Colonic mucosa (tissue), 4 donors: ENCODE measurements around the gene CASQ2. TPM values are rescaled to one million over a fixed set of nuclear protein-coding genes. Genes with fewer than 3 reads are reported as not detected.

ENCODE experiments used
- DNase-seq: peaks from one replicate; pipeline ENCODE4 v3.0.0-alpha.2; 2020
- H3K27ac ChIP-seq: fragments of 200-600 bp; one replicate; pipeline ENCODE4 v1.8.0; 2021
- H3K27me3 ChIP-seq: fragments of 200-600 bp; one replicate; pipeline ENCODE4 v1.8.0; 2021
- H3K36me3 ChIP-seq: fragments of 200-600 bp; one replicate; pipeline ENCODE4 v1.8.0; 2021
- H3K4me1 ChIP-seq: fragments of 200-600 bp; one replicate; pipeline ENCODE4 v1.8.0; 2021; ENCODE audit warnings: mild to moderate bottlenecking
- H3K4me3 ChIP-seq: fragments of 200-600 bp; one replicate; pipeline ENCODE4 v1.8.0; 2021
- H3K9ac ChIP-seq, 2 donors: one replicate each; pipeline ENCODE4 v1.7.0; 2013; ENCODE audit warnings: control low read depth in 2 of 2, low read depth in 2 of 2, low read length in 2 of 2
- H3K9me3 ChIP-seq: fragments of 200-600 bp; one replicate; pipeline ENCODE4 v1.8.0; 2021
- intact Hi-C: fragments of 100-400 bp; cut with DNase I; formaldehyde crosslinking; loops from one replicate; pipeline ENCODE4 v1.14.1; 2022
- total RNA-seq, 2 donors: library from RNA; stranded (reverse); fragmentation: NEBNext Ultra II Directional in 1 of 2; extraction: Animal tissue kit (Norgen Biotek cat#: 25700) in 1 of 2; gene quantifications; one replicate each; pipeline ENCODE4 v1.2.1, GENCODE V29; 2021
- TF ChIP-seq, protein P1 (sequence below): fragments of 200-600 bp; IDR thresholded peaks from one replicate; pipeline ENCODE4 v1.8.0; 2022; ENCODE audit warnings: antibody characterized with exemption, mild to moderate bottlenecking
- donor health status: healthy.
- donor health status: DM: no; HTN: no; CAD: no.
- donor health status: DM: no; HTN: no; CAD: no.

Gene CASQ2
- total RNA-seq, 2 donors from 2014 or later = 0.22 to 10.5 TPM

DNA sequence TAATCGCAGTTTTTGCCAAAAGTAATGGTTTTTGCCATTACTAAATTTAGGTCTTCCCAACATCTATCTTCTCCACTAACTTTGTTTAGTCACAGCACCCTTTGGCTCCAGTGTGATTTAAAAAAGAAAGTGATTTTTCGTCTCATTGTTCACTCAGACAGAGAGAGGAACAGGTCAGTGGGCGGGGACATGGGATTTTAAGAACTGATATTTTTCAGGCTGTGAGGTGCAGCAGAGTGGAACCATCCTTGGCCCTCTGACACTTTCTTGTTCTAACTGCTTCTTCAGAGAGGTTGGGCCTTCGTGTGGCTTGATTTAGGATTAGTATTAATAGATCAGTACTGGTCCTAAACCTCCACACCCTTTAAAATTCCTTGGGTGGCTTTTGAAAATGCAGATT lies 38.8 kb downstream of the CASQ2 start:
- intact Hi-C loops = no loop called here
- DNase-seq = no peak
- H3K4me1 ChIP-seq = no peaks in the 10 kb centered on the region
- H3K27ac ChIP-seq = no peak overlapping the region
- H3K27me3 ChIP-seq = no peaks in the 10 kb centered on the region
- no peak overlapping the region for H3K9ac ChIP-seq
- TF ChIP-seq, protein P1, sequence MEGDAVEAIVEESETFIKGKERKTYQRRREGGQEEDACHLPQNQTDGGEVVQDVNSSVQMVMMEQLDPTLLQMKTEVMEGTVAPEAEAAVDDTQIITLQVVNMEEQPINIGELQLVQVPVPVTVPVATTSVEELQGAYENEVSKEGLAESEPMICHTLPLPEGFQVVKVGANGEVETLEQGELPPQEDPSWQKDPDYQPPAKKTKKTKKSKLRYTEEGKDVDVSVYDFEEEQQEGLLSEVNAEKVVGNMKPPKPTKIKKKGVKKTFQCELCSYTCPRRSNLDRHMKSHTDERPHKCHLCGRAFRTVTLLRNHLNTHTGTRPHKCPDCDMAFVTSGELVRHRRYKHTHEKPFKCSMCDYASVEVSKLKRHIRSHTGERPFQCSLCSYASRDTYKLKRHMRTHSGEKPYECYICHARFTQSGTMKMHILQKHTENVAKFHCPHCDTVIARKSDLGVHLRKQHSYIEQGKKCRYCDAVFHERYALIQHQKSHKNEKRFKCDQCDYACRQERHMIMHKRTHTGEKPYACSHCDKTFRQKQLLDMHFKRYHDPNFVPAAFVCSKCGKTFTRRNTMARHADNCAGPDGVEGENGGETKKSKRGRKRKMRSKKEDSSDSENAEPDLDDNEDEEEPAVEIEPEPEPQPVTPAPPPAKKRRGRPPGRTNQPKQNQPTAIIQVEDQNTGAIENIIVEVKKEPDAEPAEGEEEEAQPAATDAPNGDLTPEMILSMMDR = no peak
- no peaks in the 10 kb centered on the region for H3K9me3 ChIP-seq
- H3K4me3 ChIP-seq = no peak overlapping the region
- no peaks in the 10 kb centered on the region for H3K36me3 ChIP-seq

DNA sequence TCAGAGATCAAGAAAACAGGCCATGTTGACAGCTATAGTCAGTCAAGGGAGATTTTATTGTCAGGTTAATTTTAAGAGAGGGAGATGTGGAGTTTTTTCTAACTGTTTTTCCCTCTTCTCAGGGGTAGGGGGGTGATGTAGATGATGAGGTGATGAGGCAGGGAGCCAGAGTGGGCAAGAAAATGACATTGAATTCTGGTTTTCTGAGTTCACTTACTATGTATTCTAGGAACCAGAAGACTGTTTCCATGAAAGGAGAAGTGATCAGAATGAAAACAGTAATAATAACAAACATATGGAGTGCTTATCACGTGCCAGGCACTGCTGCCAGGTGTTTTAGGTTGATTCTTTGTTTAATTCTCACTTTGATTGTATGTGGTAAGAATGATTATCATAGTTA lies 40.2 kb downstream of the CASQ2 start:
- intact Hi-C loops = no loop called here
- no peak for DNase-seq
- Histone ChIP-seq H3K4me3 (no peak overlapping the region), H3K27me3 (no peaks in the 10 kb centered on the region), H3K36me3 (no peaks in the 10 kb centered on the region), H3K9me3 (no peaks in the 10 kb centered on the region), H3K27ac (peak overlapping the region; percentile 50), H3K9ac (no peak overlapping the region), H3K4me1 (no peaks in the 10 kb centered on the region)
- TF ChIP-seq, protein P1 = no peak

DNA sequence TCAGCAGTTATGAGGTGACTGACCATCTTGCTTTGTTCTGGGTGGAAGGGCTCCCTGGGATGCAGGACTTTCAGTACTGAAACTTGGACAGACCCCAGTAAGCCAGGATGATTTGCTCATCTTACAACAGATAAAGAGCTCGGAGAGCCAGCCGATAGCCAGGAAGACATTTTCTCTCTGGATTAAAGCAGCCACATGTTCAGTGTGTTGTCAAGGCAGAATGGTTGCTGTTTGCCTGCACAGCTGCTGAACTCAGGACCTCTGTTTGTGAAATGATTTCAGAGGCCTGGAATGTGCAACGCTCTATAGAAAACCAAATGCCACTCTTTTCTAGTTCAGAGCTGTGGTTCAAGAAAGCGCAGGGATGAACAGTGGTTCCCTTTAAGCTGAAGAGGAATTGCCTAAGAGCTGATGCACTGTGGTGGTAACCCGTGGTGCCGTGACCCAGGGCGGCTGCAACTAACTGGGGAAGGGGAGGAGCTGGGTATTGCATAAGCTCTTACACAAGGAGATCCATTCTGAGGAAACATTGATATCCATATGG lies 40.7 kb downstream of the CASQ2 start:
- no peak overlapping the region for H3K4me3 ChIP-seq

DNA sequence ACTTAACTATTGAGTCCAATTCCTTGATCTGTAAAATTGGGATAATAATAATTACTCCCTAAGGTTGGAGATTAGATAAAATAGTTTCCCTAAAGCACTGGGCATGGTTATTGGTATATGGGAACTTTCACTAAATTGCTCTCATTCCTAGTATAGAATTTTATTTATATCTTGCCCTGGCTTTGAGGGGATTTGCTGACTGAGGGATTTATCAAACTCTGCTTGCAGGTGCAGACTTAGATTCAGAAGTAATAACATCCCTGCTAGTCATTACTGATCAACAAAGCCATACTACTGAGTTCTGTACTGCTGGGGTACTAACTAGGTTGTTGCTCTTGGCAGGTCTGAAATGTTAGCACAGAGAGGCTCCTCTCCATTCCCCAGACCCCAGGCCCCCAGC lies 41.9 kb downstream of the CASQ2 start:
- Histone ChIP-seq H3K9me3 (no peaks in the 10 kb centered on the region), H3K36me3 (no peaks in the 10 kb centered on the region), H3K9ac (no peak overlapping the region), H3K4me1 (no peaks in the 10 kb centered on the region), H3K27ac (no peak overlapping the region), H3K27me3 (no peaks in the 10 kb centered on the region), H3K4me3 (no peak overlapping the region)
- TF ChIP-seq, protein P1 = no peak
- intact Hi-C loops = no loop called here
- no peak for DNase-seq

More for the DNA sequence above, 40.7 kb downstream of the CASQ2 start:
- H3K27me3 ChIP-seq = no peaks in the 10 kb centered on the region
- peak; percentile 51 for DNase-seq
- H3K36me3 ChIP-seq = no peaks in the 10 kb centered on the region
- no peaks in the 10 kb centered on the region for H3K9me3 ChIP-seq
- peak overlapping the region; percentile 50 for H3K27ac ChIP-seq
- intact Hi-C loops = no loop called here
- H3K9ac ChIP-seq = no peak overlapping the region
- TF ChIP-seq, protein P1 = no peak
- no peaks in the 10 kb centered on the region for H3K4me1 ChIP-seq

DNA sequence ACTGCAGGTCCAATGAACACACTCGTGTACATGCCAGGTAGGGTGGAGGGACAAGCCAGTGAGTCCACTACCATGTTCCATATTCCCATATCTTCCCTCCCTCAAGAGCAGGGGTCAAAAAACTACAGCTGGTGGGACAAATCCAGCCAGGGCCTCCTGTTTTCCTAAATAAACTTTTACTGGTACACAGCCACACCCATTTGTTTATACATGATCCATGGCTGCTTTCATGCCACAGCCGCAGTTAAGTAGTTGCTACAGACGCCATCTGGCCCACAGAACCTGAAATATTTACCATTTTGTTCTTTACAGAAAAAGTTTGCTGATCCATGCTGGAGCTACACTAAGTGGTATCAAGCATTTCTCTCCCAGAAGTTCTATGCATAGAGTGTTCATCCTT lies 42.4 kb downstream of the CASQ2 start:
- no peak overlapping the region for H3K27ac ChIP-seq
- H3K27me3 ChIP-seq = no peaks in the 10 kb centered on the region
- intact Hi-C loops = no loop called here
- H3K9ac ChIP-seq = no peak overlapping the region
- H3K36me3 ChIP-seq = no peaks in the 10 kb centered on the region
- H3K9me3 ChIP-seq = no peaks in the 10 kb centered on the region
- H3K4me3 ChIP-seq = no peak overlapping the region
- DNase-seq = no peak
- H3K4me1 ChIP-seq = no peaks in the 10 kb centered on the region
- TF ChIP-seq, protein P1 = no peak
